Measurements from ENCODE around the gene GNE. TPM values are rescaled to one million over a fixed set of nuclear protein-coding genes. Genes with fewer than 3 reads are reported as not detected.
"Not testable (repeated sequence)": the region's sequence is repeated elsewhere in the genome, so short reads cannot be mapped to it uniquely, and the experiment has no call there.

The GNE gene
- total RNA-seq, 6 donors from 2014 or later = 9.0 to 23.6 (median 13.4) TPM

GRCh38 chr9:36258996-36259533 is 817 bp upstream of the GNE start:
- DNase-seq = no peak
- Histone ChIP-seq H3K4me3 (peak overlapping the region; percentile 98 to 99 (median 98)), H3K27ac (peak overlapping the region; percentile 98 to 99 (median 98)), H3K36me3 (no peaks in the 10 kb centered on the region), H3K27me3 (no peaks in the 10 kb centered on the region), H3K9me3 (no peaks in the 10 kb centered on the region), H3K4me1 (peaks cover 5 to 20% (median 12%) of the 10 kb centered on the region in 4 donors)
- no peak for TF ChIP-seq POLR2AphosphoS5 (IDR thresholded peaks at IDR 0.05)
- no peak for TF ChIP-seq EP300 (IDR thresholded peaks at IDR 0.05)
- no peak for TF ChIP-seq POLR2A (IDR thresholded peaks at IDR 0.05)
- TF ChIP-seq CTCF (IDR thresholded peaks at IDR 0.05) = no peak
- WGBS, 2 donors = 44 to 60% methylated on average over 3 to 7 of the region's 7 CpGs
- ATAC-seq (ENCODE audit: low FRiP score in 2 of 2) = no peak

GRCh38 chr9:36251428-36251827 is 6.8 kb downstream of the GNE start:
- Histone ChIP-seq H3K36me3 (peaks cover 0 to 11% (median 0%) of the 10 kb centered on the region in 4 donors), H3K4me1 (peaks cover 0 to 3% (median 0%) of the 10 kb centered on the region in 4 donors), H3K27ac (no peak overlapping the region), H3K9me3 (no peaks in the 10 kb centered on the region), H3K4me3 (no peak overlapping the region), H3K27me3 (no peaks in the 10 kb centered on the region)
- TF ChIP-seq EP300 (IDR thresholded peaks at IDR 0.05) (no peak), POLR2A (IDR thresholded peaks at IDR 0.05) (no peak), CTCF (IDR thresholded peaks at IDR 0.05) (no peak), POLR2AphosphoS5 (IDR thresholded peaks at IDR 0.05) (no peak)
- 91 to 95% methylated on average over 1 of the region's 1 CpG for WGBS, 2 donors
- DNase-seq = no peak
- ATAC-seq (ENCODE audit: low FRiP score in 2 of 2) = no peak

- no peak for DNase-seq
- H3K36me3 ChIP-seq = peaks cover 0 to 24% (median 9%) of the 10 kb centered on the region in 4 donors
- no peaks in the 10 kb centered on the region for H3K4me1 ChIP-seq
- H3K27ac ChIP-seq = no peak overlapping the region
- WGBS, 2 donors = 56 to 69% methylated on average over 1 of the region's 1 CpG
- no peak overlapping the region for H3K4me3 ChIP-seq
- no peaks in the 10 kb centered on the region for H3K27me3 ChIP-seq
- no peak for ATAC-seq (ENCODE audit: low FRiP score in 2 of 2)
- no peaks in the 10 kb centered on the region for H3K9me3 ChIP-seq
- TF ChIP-seq POLR2A (IDR thresholded peaks at IDR 0.05) (no peak), CTCF (IDR thresholded peaks at IDR 0.05) (no peak), POLR2AphosphoS5 (IDR thresholded peaks at IDR 0.05) (no peak)
Observed at GRCh38 chr9:36250079-36250478, 8.2 kb downstream of the GNE start.

GRCh38 chr9:36249189-36249588 is 9.1 kb downstream of the GNE start:
- DNase-seq (no peak), ATAC-seq (ENCODE audit: low FRiP score in 2 of 2) (no peak)
- H3K27ac ChIP-seq = no peak overlapping the region
- no peak overlapping the region for H3K4me3 ChIP-seq
- peaks cover 0 to 33% (median 11%) of the 10 kb centered on the region in 4 donors for H3K36me3 ChIP-seq
- H3K27me3 ChIP-seq = no peaks in the 10 kb centered on the region
- no peaks in the 10 kb centered on the region for H3K4me1 ChIP-seq
- TF ChIP-seq POLR2A (IDR thresholded peaks at IDR 0.05) (no peak), POLR2AphosphoS5 (IDR thresholded peaks at IDR 0.05) (no peak), EP300 (IDR thresholded peaks at IDR 0.05) (no peak), CTCF (IDR thresholded peaks at IDR 0.05) (no peak)
- no peaks in the 10 kb centered on the region for H3K9me3 ChIP-seq
- 83 to 88% methylated on average over 6 of the region's 6 CpGs for WGBS, 2 donors

- H3K9me3 ChIP-seq; H3K27ac ChIP-seq; ATAC-seq (ENCODE audit: low FRiP score in 2 of 2); H3K27me3 ChIP-seq; DNase-seq; H3K4me1 ChIP-seq; H3K4me3 ChIP-seq: not testable (repeated sequence)
- peaks cover 4 to 43% (median 14%) of the 10 kb centered on the region in 4 donors for H3K36me3 ChIP-seq
- TF ChIP-seq CTCF (IDR thresholded peaks at IDR 0.05) = peak in 4 of 6 experiments; percentile 21 to 54 (median 45)
- 60 to 71% methylated on average over 8 of the region's 8 CpGs for WGBS, 2 donors
Observed at GRCh38 chr9:36248061-36248460, 10.2 kb downstream of the GNE start.
